ENCODE measurements around the gene TBL1X. TPM values are rescaled to one million over a fixed set of nuclear protein-coding genes. Genes with fewer than 3 reads are reported as not detected.

TBL1X gene
- total RNA-seq, 1 experiment from 2014 or later, result 17.6 TPM

- H3K4me1 ChIP-seq (replicated peaks; ENCODE audit: insufficient read depth), result peaks cover 9% of the 10 kb centered on the region; the same call in 1 of the 2 replicates
- no peak overlapping the region for H3K4me2 ChIP-seq
- DNase-seq, result no peak
- H2AFZ ChIP-seq, result no peak overlapping the region
- ChIA-PET POLR2A (ENCODE audit: unreplicated experiment) (no interaction called here), CTCF (no interaction called here)
- no TSS peak for BruUV-seq (replicated peaks)
- no peaks in the 10 kb centered on the region for H4K20me1 ChIP-seq (ENCODE audit: insufficient read depth)
- H3K4me3 ChIP-seq, result no peak overlapping the region
- no peak overlapping the region for H3K27ac ChIP-seq
- no peaks in the 10 kb centered on the region for H3K9me3 ChIP-seq (ENCODE audit: insufficient read depth, low read depth)
- intact Hi-C loops (cut with micrococcal nuclease; ENCODE audit: unreplicated experiment), result no loop called here
- no peaks in the 10 kb centered on the region for H3K27me3 ChIP-seq (ENCODE audit: insufficient read depth, low read depth)
- TF ChIP-seq CTCF (conservative IDR thresholded peaks at IDR 0.05), result no peak
- no peak for TF ChIP-seq EZH2 (IDR thresholded peaks at IDR 0.05; ENCODE audit: low read depth)
- no peaks in the 10 kb centered on the region for H3K36me3 ChIP-seq (ENCODE audit: low read depth)
- no peaks in the 10 kb centered on the region for H3K9me2 ChIP-seq (ENCODE audit: insufficient read depth)
- no peaks in the 10 kb centered on the region for H3F3A ChIP-seq (ENCODE audit: insufficient read depth, low read depth)
- H3K79me2 ChIP-seq (ENCODE audit: low read depth), result no peaks in the 10 kb centered on the region
Measured at GRCh38 chrX:9614016-9614415, 149.2 kb downstream of the TBL1X start.

- ChIA-PET CTCF (no interaction called here), POLR2A (ENCODE audit: unreplicated experiment) (no interaction called here)
- H3K79me2 ChIP-seq (ENCODE audit: low read depth), result no peaks in the 10 kb centered on the region
- no peaks in the 10 kb centered on the region for H3K4me1 ChIP-seq (replicated peaks; ENCODE audit: insufficient read depth)
- no peaks in the 10 kb centered on the region for H3F3A ChIP-seq (ENCODE audit: insufficient read depth, low read depth)
- no peaks in the 10 kb centered on the region for H3K36me3 ChIP-seq (ENCODE audit: low read depth)
- no peaks in the 10 kb centered on the region for H3K9me2 ChIP-seq (ENCODE audit: insufficient read depth)
- TF ChIP-seq CTCF (conservative IDR thresholded peaks at IDR 0.05), result no peak
- TF ChIP-seq EZH2 (IDR thresholded peaks at IDR 0.05; ENCODE audit: low read depth), result no peak
- H3K9me3 ChIP-seq (ENCODE audit: insufficient read depth, low read depth), result no peaks in the 10 kb centered on the region
- BruUV-seq (replicated peaks), result no TSS peak
- intact Hi-C loops (cut with micrococcal nuclease; ENCODE audit: unreplicated experiment), result no loop called here
- H3K4me2 ChIP-seq, result no peak overlapping the region
- no peak overlapping the region for H3K27ac ChIP-seq
- H3K27me3 ChIP-seq (ENCODE audit: insufficient read depth, low read depth), result no peaks in the 10 kb centered on the region
- H3K4me3 ChIP-seq, result no peak overlapping the region
- no peak for DNase-seq
- no peaks in the 10 kb centered on the region for H4K20me1 ChIP-seq (ENCODE audit: insufficient read depth)
- no peak overlapping the region for H2AFZ ChIP-seq
Measured at GRCh38 chrX:9619133-9619532, 154.3 kb downstream of the TBL1X start.

GRCh38 chrX:9619581-9619980 is 154.7 kb downstream of the TBL1X start:
- Histone ChIP-seq H3K9me3 (ENCODE audit: insufficient read depth, low read depth) (no peaks in the 10 kb centered on the region), H3K4me3 (no peak overlapping the region), H3K4me2 (no peak overlapping the region), H3K9me2 (ENCODE audit: insufficient read depth) (no peaks in the 10 kb centered on the region), H3K79me2 (ENCODE audit: low read depth) (no peaks in the 10 kb centered on the region), H3K27ac (no peak overlapping the region), H3F3A (ENCODE audit: insufficient read depth, low read depth) (no peaks in the 10 kb centered on the region), H3K4me1 (replicated peaks; ENCODE audit: insufficient read depth) (no peaks in the 10 kb centered on the region), H3K36me3 (ENCODE audit: low read depth) (no peaks in the 10 kb centered on the region), H2AFZ (no peak overlapping the region), H3K27me3 (ENCODE audit: insufficient read depth, low read depth) (no peaks in the 10 kb centered on the region), H4K20me1 (ENCODE audit: insufficient read depth) (no peaks in the 10 kb centered on the region)
- BruUV-seq (replicated peaks), result no TSS peak
- TF ChIP-seq CTCF (conservative IDR thresholded peaks at IDR 0.05) (no peak), EZH2 (IDR thresholded peaks at IDR 0.05; ENCODE audit: low read depth) (no peak)
- intact Hi-C loops (cut with micrococcal nuclease; ENCODE audit: unreplicated experiment), result no loop called here
- no peak for DNase-seq
- ChIA-PET POLR2A (ENCODE audit: unreplicated experiment) (no interaction called here), CTCF (no interaction called here)

All from PC-9 (cell line).